HFFc6 (cell line): Measurements from ENCODE around the gene PXYLP1. TPM values are rescaled to one million over a fixed set of nuclear protein-coding genes. Genes with fewer than 3 reads are reported as not detected.

ENCODE experiments used
- DNase-seq: peaks from one replicate; pipeline ENCODE4 v3.0.0-alpha.2; 2018
- H3K27ac Mint-ChIP-seq: 2 replicates; pipeline ENCODE4 v1.8.0; 2020; ENCODE audit warnings: mild to moderate bottlenecking, mixed read lengths
- H3K27me3 Mint-ChIP-seq: 2 replicates; pipeline ENCODE4 v1.8.0; 2021; ENCODE audit warnings: mild to moderate bottlenecking, moderate library complexity, mixed read lengths; ENCODE audit not compliant: insufficient read depth
- H3K36me3 Mint-ChIP-seq: 2 replicates; pipeline ENCODE4 v1.8.0; 2021; ENCODE audit warnings: low read depth, mixed read lengths
- H3K4me1 Mint-ChIP-seq: 2 replicates; pipeline ENCODE4 v1.8.0; 2020; ENCODE audit warnings: low read depth, mixed read lengths
- H3K4me3 Mint-ChIP-seq: 2 replicates; pipeline ENCODE4 v1.8.0; 2020; ENCODE audit warnings: mild to moderate bottlenecking, moderate library complexity, mixed read lengths
- H3K9me3 Mint-ChIP-seq: 2 replicates; pipeline ENCODE4 v1.8.0; 2020; ENCODE audit warnings: mild to moderate bottlenecking, mixed read lengths
- total RNA-seq, 6 experiments: library from RNA; stranded (reverse); fragmentation: NEBNext Ultra II Directional; extraction: Animal tissue kit (Norgen Biotek cat#: 25700); gene quantifications; 2 replicates in 1 of 6; 3 replicates in 5 of 6; pipeline ENCODE4 v1.2.3, GENCODE V29; 2021
- TF ChIP-seq, protein P1 (sequence below): fragments of 200-600 bp; sonication (generic); IDR thresholded peaks from 2 replicates; pipeline ENCODE4 v1.5.0; 2021; ENCODE audit warnings: antibody characterized with exemption, mild to moderate bottlenecking

PXYLP1 gene
- total RNA-seq, 6 experiments from 2014 or later, result 4.5 to 5.4 (median 4.6) TPM

DNA sequence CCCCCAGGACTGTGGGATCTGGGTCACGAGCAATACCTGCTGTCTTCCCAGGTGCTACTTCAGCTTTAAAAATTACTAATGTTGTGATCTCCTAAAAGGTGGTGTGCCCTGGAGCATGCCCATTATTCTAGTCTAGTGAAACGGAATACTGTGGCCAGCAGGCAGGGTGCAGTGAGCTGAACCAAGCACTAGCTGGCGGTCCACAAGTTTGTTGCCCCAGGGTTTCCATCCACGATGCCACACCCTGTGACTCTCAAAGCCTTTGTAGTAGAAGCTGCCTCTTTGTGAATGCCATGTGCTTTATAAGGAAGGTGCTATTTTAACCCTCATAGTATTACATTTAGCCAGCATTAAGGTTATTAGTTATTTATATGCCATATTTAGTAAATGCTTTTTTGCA is 49.1 kb downstream of the PXYLP1 start:
- H3K4me1 Mint-ChIP-seq, result peaks cover 50% of the 10 kb centered on the region
- no peaks in the 10 kb centered on the region for H3K36me3 Mint-ChIP-seq
- TF ChIP-seq, protein P1, sequence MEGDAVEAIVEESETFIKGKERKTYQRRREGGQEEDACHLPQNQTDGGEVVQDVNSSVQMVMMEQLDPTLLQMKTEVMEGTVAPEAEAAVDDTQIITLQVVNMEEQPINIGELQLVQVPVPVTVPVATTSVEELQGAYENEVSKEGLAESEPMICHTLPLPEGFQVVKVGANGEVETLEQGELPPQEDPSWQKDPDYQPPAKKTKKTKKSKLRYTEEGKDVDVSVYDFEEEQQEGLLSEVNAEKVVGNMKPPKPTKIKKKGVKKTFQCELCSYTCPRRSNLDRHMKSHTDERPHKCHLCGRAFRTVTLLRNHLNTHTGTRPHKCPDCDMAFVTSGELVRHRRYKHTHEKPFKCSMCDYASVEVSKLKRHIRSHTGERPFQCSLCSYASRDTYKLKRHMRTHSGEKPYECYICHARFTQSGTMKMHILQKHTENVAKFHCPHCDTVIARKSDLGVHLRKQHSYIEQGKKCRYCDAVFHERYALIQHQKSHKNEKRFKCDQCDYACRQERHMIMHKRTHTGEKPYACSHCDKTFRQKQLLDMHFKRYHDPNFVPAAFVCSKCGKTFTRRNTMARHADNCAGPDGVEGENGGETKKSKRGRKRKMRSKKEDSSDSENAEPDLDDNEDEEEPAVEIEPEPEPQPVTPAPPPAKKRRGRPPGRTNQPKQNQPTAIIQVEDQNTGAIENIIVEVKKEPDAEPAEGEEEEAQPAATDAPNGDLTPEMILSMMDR, result peak; percentile 26; the same call in 1 of the 2 replicates
- no peak for DNase-seq
- H3K4me3 Mint-ChIP-seq, result no peak overlapping the region
- peaks cover 9% of the 10 kb centered on the region; the same call in 1 of the 2 replicates for H3K27me3 Mint-ChIP-seq
- H3K9me3 Mint-ChIP-seq, result no peaks in the 10 kb centered on the region
- 0 out of 2 replicates have a peak overlapping the region, but pooled peaks have one; percentile 25 for H3K27ac Mint-ChIP-seq

DNA sequence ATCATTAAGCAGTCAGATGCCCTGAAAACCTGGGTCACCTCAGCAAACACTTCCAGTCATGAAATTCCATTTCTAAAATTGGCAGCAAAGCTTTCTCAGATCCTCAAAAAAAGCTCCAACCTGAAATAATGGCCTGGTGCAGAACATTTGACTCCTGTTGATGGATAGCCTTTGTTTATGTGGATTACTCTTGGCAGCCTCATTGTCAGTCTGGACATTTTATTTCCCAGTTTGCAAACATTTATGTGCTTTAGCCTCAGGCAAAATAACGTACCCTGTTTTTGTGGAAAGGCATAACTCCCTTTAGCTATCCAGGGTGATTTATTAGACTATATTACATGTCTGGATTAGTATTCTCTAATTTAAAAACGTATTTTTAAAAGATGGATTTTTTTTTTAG is 53.9 kb downstream of the PXYLP1 start:
- Mint-ChIP-seq H3K4me3 (no peak overlapping the region), H3K27ac (no peak overlapping the region), H3K36me3 (no peaks in the 10 kb centered on the region), H3K4me1 (peaks cover 34% of the 10 kb centered on the region), H3K27me3 (no peaks in the 10 kb centered on the region), H3K9me3 (no peaks in the 10 kb centered on the region)
- DNase-seq, result no peak
- TF ChIP-seq, protein P1, result no peak

DNA sequence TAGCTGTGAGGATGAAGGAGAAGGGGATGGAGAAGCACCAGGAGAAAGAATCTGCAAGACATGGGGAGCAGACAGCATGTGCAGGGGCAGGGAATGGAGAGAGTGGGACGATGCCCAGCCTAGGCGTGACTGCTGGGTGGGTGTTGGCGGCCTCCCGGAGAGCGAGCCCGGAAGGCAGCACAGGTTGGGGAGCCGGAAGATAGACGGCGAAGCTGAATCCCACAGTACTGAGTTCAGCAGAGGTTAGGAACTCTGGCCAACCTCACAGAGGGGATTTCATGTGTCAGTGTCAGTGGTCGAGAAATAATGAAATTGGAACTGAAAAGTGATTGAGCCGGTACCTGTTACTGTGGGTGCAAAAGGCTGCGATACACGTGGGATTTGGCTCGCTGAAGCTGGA is 55.2 kb downstream of the PXYLP1 start:
- H3K4me1 Mint-ChIP-seq, result peaks cover 28% of the 10 kb centered on the region
- no peaks in the 10 kb centered on the region for H3K27me3 Mint-ChIP-seq
- TF ChIP-seq, protein P1, result no peak

DNA sequence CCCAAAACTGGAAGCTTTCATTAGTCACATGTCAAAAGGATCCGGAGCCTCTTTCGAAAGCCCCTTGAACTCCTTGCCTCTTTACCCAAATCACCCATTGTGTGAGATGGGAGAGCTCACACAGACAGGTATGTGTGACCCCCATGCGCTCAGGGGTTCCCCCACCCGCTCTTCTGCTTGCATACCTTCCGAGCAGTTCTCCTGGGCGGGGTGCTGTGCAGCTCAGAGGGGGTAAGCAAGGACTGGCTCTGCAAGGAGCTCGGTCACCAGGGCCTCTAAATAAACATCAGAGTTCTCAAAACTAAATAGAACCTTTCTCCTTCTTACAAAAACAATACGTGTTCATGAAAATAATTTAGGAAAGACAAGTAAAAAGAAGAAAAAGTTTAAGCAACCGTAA is 55.7 kb downstream of the PXYLP1 start:
- H3K4me3 Mint-ChIP-seq, result no peak overlapping the region
- H3K4me1 Mint-ChIP-seq, result peaks cover 27% of the 10 kb centered on the region
- no peaks in the 10 kb centered on the region for H3K9me3 Mint-ChIP-seq
- H3K36me3 Mint-ChIP-seq, result no peaks in the 10 kb centered on the region; the same call in 1 of the 2 replicates
- no peaks in the 10 kb centered on the region for H3K27me3 Mint-ChIP-seq
- TF ChIP-seq, protein P1, result no peak
- H3K27ac Mint-ChIP-seq, result no peak overlapping the region
- DNase-seq, result no peak

More for the DNA sequence above, 55.2 kb downstream of the PXYLP1 start:
- H3K4me3 Mint-ChIP-seq, result no peak overlapping the region
- H3K27ac Mint-ChIP-seq, result no peak overlapping the region
- no peak for DNase-seq
- no peaks in the 10 kb centered on the region for H3K36me3 Mint-ChIP-seq
- H3K9me3 Mint-ChIP-seq, result no peaks in the 10 kb centered on the region

DNA sequence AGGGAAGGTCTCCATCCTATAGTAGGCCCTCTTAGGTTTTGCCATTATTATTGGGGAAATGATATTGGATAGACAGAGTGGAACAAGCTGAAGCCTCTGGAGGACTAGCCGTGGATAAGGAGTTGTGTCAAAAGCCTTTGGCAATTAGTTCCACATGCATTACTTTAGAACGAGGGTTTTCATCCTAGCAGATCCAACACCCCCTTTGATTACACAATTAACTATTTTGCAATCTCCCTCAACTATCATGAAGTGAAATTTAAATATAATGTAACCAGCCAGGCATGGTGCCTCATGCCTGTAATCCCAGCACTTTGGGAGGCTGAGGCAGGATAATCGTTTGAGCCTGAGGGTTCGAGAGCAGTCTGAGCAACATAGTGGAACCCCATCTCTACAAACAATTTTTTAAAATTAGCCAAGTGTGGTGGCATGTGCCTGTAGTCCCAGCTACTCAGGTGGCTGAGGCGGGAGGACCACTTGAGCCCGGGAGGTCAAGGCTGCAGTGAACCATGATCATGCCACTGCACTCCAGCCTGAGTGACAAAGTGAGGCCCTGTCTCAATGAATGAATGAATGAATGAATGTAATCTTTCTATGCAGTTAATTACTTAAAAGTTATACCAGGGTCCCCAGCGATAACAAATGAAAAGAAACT is 56.8 kb downstream of the PXYLP1 start:
- peaks cover 21% of the 10 kb centered on the region for H3K4me1 Mint-ChIP-seq
- H3K4me3 Mint-ChIP-seq, result no peak overlapping the region
- no peaks in the 10 kb centered on the region for H3K9me3 Mint-ChIP-seq
- TF ChIP-seq, protein P1, result no peak
- H3K27ac Mint-ChIP-seq, result no peak overlapping the region
- peaks cover 5% of the 10 kb centered on the region; the same call in 1 of the 2 replicates for H3K36me3 Mint-ChIP-seq
- DNase-seq, result no peak
- no peaks in the 10 kb centered on the region for H3K27me3 Mint-ChIP-seq
